ENCODE results near the gene MYOCD. TPM values are rescaled to one million over a fixed set of nuclear protein-coding genes. Genes with fewer than 3 reads are reported as not detected.

The MYOCD gene
- total and polyA plus RNA-seq, 2 of the 13 experiments (the other 11 are each of a cell fraction or from before 2014, with no cell fraction given) = not detected

DNA sequence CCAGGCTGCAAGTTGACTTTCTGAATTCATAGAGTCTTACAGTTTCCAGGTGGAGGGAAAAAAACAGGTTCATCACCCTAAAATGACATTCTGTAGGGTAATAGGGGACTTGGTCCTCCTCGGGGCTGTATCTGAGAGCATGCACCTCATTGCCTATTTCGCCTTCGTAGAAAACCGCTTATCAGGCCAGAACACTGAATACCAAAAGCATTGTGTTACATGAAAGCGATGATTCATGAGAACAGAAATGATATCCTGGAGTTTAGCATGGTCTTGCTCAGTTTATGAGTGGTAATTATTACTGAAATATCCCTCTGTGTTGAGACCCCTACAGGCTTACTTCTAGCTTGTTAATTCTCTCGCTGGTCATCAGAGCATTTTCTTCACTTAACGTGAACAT lies 62.2 kb downstream of the MYOCD start:
- no peak for TF ChIP-seq ZSCAN29 (CRISPR knock-in tag; conservative IDR thresholded peaks at IDR 0.05)
- TF ChIP-seq SP4 (CRISPR knock-in tag; IDR thresholded peaks at IDR 0.05) = no peak
- TF ChIP-seq ZNF263 (CRISPR knock-in tag; IDR thresholded peaks at IDR 0.05) = no peak
- no peak for TF ChIP-seq SRY (CRISPR knock-in tag; IDR thresholded peaks at IDR 0.05)
- no peak for TF ChIP-seq SIN3A (IDR thresholded peaks at IDR 0.05; ENCODE audit: borderline replicate concordance, low read depth, low read length)
- TF ChIP-seq ZNF224 (CRISPR knock-in tag; IDR thresholded peaks at IDR 0.05) = no peak
- no peak for TF ChIP-seq PAF1 (CRISPR knock-in tag; IDR thresholded peaks at IDR 0.05)
- TF ChIP-seq, protein P1, sequence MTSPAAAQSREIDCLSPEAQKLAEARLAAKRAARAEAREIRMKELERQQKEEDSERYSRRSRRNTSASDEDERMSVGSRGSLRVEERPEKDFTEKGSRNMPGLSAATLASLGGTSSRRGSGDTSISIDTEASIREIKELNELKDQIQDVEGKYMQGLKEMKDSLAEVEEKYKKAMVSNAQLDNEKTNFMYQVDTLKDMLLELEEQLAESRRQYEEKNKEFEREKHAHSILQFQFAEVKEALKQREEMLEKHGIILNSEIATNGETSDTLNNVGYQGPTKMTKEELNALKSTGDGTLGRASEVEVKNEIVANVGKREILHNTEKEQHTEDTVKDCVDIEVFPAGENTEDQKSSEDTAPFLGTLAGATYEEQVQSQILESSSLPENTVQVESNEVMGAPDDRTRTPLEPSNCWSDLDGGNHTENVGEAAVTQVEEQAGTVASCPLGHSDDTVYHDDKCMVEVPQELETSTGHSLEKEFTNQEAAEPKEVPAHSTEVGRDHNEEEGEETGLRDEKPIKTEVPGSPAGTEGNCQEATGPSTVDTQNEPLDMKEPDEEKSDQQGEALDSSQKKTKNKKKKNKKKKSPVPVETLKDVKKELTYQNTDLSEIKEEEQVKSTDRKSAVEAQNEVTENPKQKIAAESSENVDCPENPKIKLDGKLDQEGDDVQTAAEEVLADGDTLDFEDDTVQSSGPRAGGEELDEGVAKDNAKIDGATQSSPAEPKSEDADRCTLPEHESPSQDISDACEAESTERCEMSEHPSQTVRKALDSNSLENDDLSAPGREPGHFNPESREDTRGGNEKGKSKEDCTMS (CRISPR knock-in tag; conservative IDR thresholded peaks at IDR 0.05) = no peak
- TF ChIP-seq FOSL1 (CRISPR knock-in tag; IDR thresholded peaks at IDR 0.05; ENCODE audit: borderline replicate concordance) = no peak
- TF ChIP-seq LCORL (IDR thresholded peaks at IDR 0.05) = no peak
- TF ChIP-seq LCORL (CRISPR knock-in tag; IDR thresholded peaks at IDR 0.05) = no peak
- no peak for TF ChIP-seq CEBPB (IDR thresholded peaks at IDR 0.05; ENCODE audit: borderline replicate concordance, low read depth, low read length)
- no peak for TF ChIP-seq ZNF180 (CRISPR knock-in tag; IDR thresholded peaks at IDR 0.05; ENCODE audit: borderline replicate concordance, low read depth)
- TF ChIP-seq, protein P2, sequence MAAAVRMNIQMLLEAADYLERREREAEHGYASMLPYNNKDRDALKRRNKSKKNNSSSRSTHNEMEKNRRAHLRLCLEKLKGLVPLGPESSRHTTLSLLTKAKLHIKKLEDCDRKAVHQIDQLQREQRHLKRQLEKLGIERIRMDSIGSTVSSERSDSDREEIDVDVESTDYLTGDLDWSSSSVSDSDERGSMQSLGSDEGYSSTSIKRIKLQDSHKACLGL (CRISPR knock-in tag; IDR thresholded peaks at IDR 0.05) = no peak
- no peak for TF ChIP-seq FOXJ3 (CRISPR knock-in tag; IDR thresholded peaks at IDR 0.05; ENCODE audit: borderline replicate concordance)
- no peak for TF ChIP-seq ZBTB7B (CRISPR knock-in tag; IDR thresholded peaks at IDR 0.05)
- TF ChIP-seq ZNF468 (CRISPR knock-in tag; IDR thresholded peaks at IDR 0.05) = no peak
- TF ChIP-seq SNAPC2 (CRISPR knock-in tag; IDR thresholded peaks at IDR 0.05) = no peak
- TF ChIP-seq ZNF83 (CRISPR knock-in tag; IDR thresholded peaks at IDR 0.05; ENCODE audit: borderline replicate concordance) = no peak
- ChIA-PET CTCF (ENCODE audit: low intra/inter-chr PET ratio, low total read pairs) (no interaction called here), POLR2A (no interaction called here)
- Histone ChIP-seq H3K9ac (ENCODE audit: insufficient read depth, low read depth, low read length) (no peak overlapping the region), H3K79me2 (ENCODE audit: insufficient read depth, low read length) (no peaks in the 10 kb centered on the region), H3K27ac (ENCODE audit: extremely low read length, insufficient read depth, low read length) (no peak overlapping the region), H3K4me1 (ENCODE audit: insufficient read depth, low read length) (no peaks in the 10 kb centered on the region), H3K9me3 (ENCODE audit: low read length) (no peaks in the 10 kb centered on the region), H3K4me3 (replicated peaks in 1 of 3; ENCODE audit: insufficient read depth in 1 of 3, low read depth in 2 of 3, low read length in 3 of 3) (no peak overlapping the region), H3K36me3 (replicated peaks in 1 of 2; ENCODE audit: control insufficient read depth in 1 of 2, insufficient read depth in 2 of 2, low read length in 2 of 2) (no peaks in the 10 kb centered on the region), H3K4me2 (ENCODE audit: low read depth, low read length) (no peak overlapping the region), H3K27me3 (ENCODE audit: control insufficient read depth in 1 of 2, insufficient read depth in 2 of 2, low read length in 2 of 2) (peaks cover 0 to 4% of the 10 kb centered on the region in 2 experiments; a peak in 1 of 5 replicates), H2AFZ (ENCODE audit: low read length) (no peak overlapping the region), H4K20me1 (ENCODE audit: insufficient read depth, low read length) (no peaks in the 10 kb centered on the region)
- intact Hi-C loops (cut with micrococcal nuclease; ENCODE audit: unreplicated experiment) = no loop called here
- DNase-seq (ENCODE audit: low spot score) (no peak), ATAC-seq (no peak), FAIRE-seq (no peak)
- BruUV-seq (replicated peaks) = no TSS peak
- WGBS (ENCODE audit: low lambda C conversion rate) = 24% methylated on average over 7 of the region's 7 CpGs
- in situ Hi-C loops (cut with HindIII; ENCODE audit: extremely low pct_ligation_motif_present, low pct_unique_long_range_greater_than_20kb) = no loop called here

All from HepG2 (cell line).